NCI-H524 treated with DMSO at 0.1 percent for 48 hours (cell line): ENCODE measurements around the gene IKZF1.

Experiments used
- DNase-seq: peaks from one replicate; lab custom pipeline; 2025; lab: John Stamatoyannopoulos, UW

Gene IKZF1

GRCh38 chr7:50376056-50376820 is 71.7 kb downstream of the IKZF1 start:
- DNase-seq = no peak

GRCh38 chr7:50377356-50377755 is 72.8 kb downstream of the IKZF1 start:
- no peak for DNase-seq

DNA sequence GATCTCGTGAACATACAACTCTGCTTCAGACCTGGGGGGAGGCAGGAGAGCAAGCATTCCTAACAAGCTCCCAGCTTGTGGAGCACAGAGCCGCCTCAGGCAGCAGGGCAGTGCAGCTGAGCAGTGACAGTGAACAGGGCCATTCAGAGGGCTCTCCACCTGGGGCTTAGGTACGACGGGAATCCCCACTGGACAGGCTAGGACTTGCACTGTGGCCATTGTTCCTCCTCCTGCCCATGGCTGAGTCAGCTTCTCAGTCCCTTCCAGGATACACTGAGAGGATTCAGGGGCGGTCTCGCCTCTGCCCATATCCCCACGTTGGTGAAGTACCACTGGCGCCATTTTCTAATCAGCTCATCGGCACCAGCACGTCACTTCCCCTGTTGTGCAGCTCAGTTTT is 74.6 kb downstream of the IKZF1 start:
- no peak for DNase-seq

DNA sequence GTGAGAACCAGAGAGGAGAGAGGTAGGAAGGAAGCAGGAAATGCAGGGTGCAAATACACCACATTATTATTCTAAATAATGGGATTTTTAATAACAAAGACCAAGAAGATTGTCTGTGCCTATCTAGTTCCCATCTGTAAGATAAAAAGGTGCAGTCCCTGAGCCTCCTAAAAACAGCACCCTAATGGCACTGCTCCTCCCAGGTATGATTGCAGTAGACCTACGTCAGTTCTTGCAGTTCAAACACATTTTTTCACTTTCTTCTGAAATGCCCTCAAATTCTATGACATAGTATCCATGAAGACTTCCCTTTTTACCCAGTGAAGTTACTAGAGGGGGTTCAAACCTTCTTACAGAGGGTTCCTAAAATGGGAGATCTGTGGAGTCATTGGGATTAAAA is 75.0 kb downstream of the IKZF1 start:
- DNase-seq = no peak

GRCh38 chr7:50382455-50382854 is 77.9 kb downstream of the IKZF1 start:
- no peak for DNase-seq

GRCh38 chr7:50387351-50387750 is 82.8 kb downstream of the IKZF1 start:
- DNase-seq = no peak

- DNase-seq = no peak
These were observed 85.4 kb downstream of the IKZF1 start for GRCh38 chr7:50389961-50390360.

- DNase-seq = peak; percentile 95
These were observed 86.9 kb downstream of the IKZF1 start for GRCh38 chr7:50391386-50391785.

GRCh38 chr7:50393076-50393475 is 88.6 kb downstream of the IKZF1 start:
- no peak for DNase-seq

- DNase-seq = no peak
These were observed 89.2 kb downstream of the IKZF1 start for GRCh38 chr7:50393547-50394252.

DNA sequence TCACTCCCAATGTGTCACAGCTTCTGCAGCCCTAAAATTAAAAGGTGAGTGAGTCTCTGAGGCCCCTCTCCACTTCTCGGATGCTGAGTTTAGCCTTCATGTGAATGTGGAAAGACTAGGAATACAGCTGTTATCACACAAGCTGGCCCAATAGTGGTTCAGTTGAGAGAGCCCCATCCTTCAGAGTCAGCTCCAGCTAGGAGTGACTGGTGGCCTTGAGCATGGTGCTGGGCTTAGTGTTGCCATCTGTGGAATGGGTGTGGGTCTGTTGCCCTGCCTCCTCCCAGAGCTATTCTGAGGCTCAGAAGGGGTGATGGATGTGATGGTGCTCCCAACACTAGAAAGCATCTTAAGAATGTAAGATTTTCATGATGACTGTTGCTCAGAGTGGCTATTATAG is 89.8 kb downstream of the IKZF1 start:
- DNase-seq = no peak

DNA sequence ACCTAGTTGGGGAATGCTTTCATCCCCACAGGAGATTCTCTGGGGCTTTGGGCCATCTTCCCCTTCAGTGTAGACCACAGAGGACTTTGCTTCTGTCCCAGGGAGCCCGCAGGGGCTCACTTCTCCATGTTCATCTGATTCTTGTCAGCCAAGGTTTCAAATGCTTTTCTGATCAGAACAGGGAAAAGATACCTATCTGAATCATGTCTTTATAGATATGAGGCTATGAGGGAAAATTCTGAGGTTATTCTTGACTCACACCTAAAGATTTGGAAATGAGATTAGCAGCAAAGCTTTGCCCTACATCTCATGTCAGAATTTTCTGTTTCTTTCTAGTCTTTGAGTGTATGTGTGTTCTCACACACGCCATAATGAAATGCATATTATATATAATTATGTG is 92.3 kb downstream of the IKZF1 start:
- no peak for DNase-seq

GRCh38 chr7:50397320-50397970 is 92.9 kb downstream of the IKZF1 start:
- DNase-seq = no peak

DNA sequence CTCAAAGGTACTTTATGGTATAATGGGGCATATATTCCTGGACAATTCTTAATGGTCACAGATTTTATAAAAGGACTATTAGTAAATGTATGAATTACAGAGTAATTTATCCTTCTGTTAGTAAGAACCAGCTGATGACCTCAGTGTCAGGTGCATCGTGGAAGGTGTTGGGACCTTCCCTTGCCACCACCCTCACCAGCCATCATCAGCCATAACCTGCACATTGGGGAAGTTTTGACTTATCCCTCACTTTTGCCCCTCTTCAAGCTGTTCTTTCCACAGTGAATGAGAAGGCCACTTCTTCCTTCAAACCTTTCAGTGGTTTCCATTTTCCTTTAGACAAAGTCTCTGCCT is 93.4 kb downstream of the IKZF1 start:
- DNase-seq = no peak

GRCh38 chr7:50399206-50399605 is 94.7 kb downstream of the IKZF1 start:
- no peak for DNase-seq

- DNase-seq = no peak
These were observed 95.1 kb downstream of the IKZF1 start for GRCh38 chr7:50399635-50400034.

DNA sequence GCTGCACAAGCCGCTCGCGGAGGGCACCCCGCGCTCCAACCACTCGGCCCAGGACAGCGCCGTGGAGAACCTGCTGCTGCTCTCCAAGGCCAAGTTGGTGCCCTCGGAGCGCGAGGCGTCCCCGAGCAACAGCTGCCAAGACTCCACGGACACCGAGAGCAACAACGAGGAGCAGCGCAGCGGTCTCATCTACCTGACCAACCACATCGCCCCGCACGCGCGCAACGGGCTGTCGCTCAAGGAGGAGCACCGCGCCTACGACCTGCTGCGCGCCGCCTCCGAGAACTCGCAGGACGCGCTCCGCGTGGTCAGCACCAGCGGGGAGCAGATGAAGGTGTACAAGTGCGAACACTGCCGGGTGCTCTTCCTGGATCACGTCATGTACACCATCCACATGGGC is 95.6 kb downstream of the IKZF1 start:
- no peak for DNase-seq

DNA sequence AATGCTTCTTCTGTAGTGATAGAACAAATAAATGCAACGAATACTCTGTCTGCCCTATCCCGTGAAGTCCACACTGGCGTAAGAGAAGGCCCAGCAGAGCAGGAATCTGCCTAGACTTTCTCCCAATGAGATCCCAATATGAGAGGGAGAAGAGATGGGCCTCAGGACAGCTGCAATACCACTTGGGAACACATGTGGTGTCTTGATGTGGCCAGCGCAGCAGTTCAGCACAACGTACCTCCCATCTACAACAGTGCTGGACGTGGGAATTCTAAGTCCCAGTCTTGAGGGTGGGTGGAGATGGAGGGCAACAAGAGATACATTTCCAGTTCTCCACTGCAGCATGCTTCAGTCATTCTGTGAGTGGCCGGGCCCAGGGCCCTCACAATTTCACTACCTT is 99.9 kb downstream of the IKZF1 start:
- DNase-seq = no peak

DNA sequence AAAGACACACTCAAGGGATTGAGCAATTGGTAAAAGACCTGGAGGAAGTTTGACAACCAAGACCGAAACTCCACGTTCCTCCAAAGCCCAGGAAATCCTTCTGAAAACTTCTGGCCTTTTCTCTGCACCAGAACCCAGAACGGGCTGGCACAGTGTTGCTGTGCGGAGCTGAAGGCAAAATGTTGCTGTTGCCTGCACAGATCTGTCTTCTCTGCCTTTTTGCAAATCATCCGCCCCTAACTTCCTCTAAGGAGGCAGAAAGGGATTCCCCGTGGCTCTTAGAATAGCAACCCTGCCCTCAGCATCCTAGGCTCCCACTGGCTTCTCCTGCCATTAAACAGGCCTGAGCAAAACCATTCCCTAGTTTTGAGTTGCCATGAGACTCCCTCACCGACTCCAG is 100.7 kb downstream of the IKZF1 start:
- DNase-seq = no peak

GRCh38 chr7:50406935-50407334 is 102.4 kb downstream of the IKZF1 start:
- no peak for DNase-seq

DNA sequence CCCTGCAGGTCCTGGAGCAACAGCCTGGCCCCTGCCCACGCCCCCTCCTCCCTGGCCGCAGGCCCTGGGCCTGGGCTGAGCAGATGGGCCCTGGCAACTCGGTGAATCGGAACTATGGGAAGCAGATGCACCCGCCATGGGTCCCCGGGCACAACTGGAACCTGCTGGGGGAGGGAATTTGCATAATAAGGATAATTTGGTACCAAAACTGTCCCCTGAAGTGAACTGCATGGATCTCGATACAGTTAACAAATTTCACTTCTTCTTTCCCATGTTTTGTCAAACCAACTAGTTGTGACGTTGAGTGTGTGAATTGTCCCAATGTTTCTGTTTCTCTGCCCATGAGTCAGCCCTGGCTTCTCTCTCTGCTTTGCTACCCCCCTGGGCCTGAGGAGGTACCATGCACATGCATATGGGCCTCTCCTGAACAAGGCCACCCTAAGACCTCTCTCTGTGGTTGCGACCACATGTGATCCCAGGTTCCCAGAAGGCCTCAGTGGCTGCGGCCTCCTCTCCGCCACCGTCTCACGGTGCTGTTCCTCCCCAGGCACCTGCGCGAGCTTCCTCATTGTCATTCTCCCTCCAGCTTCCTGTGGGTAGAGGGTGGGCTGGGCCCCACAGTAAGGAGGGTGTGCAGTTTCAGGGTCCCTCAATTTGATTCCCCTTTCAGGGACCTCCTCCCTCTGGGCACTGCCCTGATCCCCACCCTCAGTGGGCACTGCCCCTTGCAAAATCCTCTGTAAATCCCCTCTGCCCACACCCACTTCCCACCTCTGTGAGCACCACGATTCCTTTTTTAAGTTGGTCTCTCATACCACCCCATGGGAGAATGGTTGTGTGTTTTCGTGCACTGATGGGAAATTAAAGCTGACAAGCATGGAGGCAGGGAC is 105.6 kb downstream of the IKZF1 start:
- DNase-seq = no peak

DNA sequence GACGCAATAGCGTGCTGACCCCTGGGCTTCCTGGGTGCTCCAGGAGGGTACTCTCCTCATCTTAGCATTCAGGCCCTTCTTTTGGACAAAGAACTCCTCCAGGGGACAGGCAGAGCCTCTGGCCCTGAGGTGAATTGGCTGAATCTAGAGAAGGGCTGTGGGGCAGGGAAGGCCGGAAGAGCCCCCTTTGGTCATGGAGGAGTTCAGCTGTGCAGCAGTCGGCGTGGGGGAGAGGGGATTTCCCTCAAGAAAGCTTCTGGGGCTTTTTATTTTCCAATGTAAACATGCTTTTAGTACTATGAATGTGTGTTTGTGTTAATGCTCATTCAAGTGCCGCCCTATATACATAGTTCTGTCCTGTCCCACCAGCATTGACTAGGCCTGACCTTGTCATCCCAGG is 106.8 kb downstream of the IKZF1 start:
- no peak for DNase-seq
